ENCODE measurements around the gene CYB5A.
A peak's percentile ranks its signal among the peaks of the same experiment; 100 is the strongest.
"Not testable (repeated sequence)": the region's sequence is repeated elsewhere in the genome, so short reads cannot be mapped to it uniquely, and the experiment has no call there.

CYB5A gene

GRCh38 chr18:74292982-74293381 is 1.2 kb upstream of the CYB5A start:
- DNase-seq: not testable (repeated sequence)

GRCh38 chr18:74292541-74292858 is 737 bp upstream of the CYB5A start:
- DNase-seq: no peak

GRCh38 chr18:74291472-74291770 is 342 bp downstream of the CYB5A start:
- DNase-seq: no peak

GRCh38 chr18:74290794-74291471 is 830 bp downstream of the CYB5A start:
- no peak for DNase-seq

- DNase-seq: no peak
Observed at GRCh38 chr18:74290021-74290420, 1.7 kb downstream of the CYB5A start.

- peak; percentile 66 for DNase-seq
Observed at GRCh38 chr18:74289137-74289536, 2.6 kb downstream of the CYB5A start.

GRCh38 chr18:74288730-74289129 is 3.0 kb downstream of the CYB5A start:
- no peak for DNase-seq

- DNase-seq: no peak
Observed at GRCh38 chr18:74288041-74288440, 3.7 kb downstream of the CYB5A start.

- DNase-seq: no peak
Observed at GRCh38 chr18:74286856-74287255, 4.9 kb downstream of the CYB5A start.

GRCh38 chr18:74286106-74286855 is 5.5 kb downstream of the CYB5A start:
- no peak for DNase-seq

- DNase-seq: not testable (repeated sequence)
Observed at GRCh38 chr18:74285583-74285982, 6.2 kb downstream of the CYB5A start.

- DNase-seq: no peak
Observed at GRCh38 chr18:74284980-74285355, 6.8 kb downstream of the CYB5A start.

- no peak for DNase-seq
Observed at GRCh38 chr18:74284191-74284979, 7.4 kb downstream of the CYB5A start.

- DNase-seq: no peak
Observed at GRCh38 chr18:74283646-74284045, 8.1 kb downstream of the CYB5A start.

GRCh38 chr18:74282755-74283554 is 8.8 kb downstream of the CYB5A start:
- no peak for DNase-seq

GRCh38 chr18:74281980-74282754 is 9.6 kb downstream of the CYB5A start:
- DNase-seq: peak; percentile 39

GRCh38 chr18:74281011-74281979 is 10.5 kb downstream of the CYB5A start:
- DNase-seq: no peak

GRCh38 chr18:74278983-74279382 is 12.8 kb downstream of the CYB5A start:
- no peak for DNase-seq

- no peak for DNase-seq
Observed at GRCh38 chr18:74278058-74278457, 13.7 kb downstream of the CYB5A start.

GRCh38 chr18:74277296-74277695 is 14.5 kb downstream of the CYB5A start:
- no peak for DNase-seq

GRCh38 chr18:74276609-74277008 is 15.2 kb downstream of the CYB5A start:
- DNase-seq: no peak
